Tibial nerve (tissue), 4 donors: ENCODE data around the gene NET1. TPM values are rescaled to one million over a fixed set of nuclear protein-coding genes. Genes with fewer than 3 reads are reported as not detected.
A peak's percentile ranks its signal among the peaks of the same experiment; 100 is the strongest.

Source experiments
- DNase-seq, 2 donors: peaks; one replicate each; pipeline ENCODE4 v3.0.0-alpha.2; 2019; ENCODE audit warnings: low spot score in 2 of 2
- H3K27ac ChIP-seq, 4 donors: fragments of 200-600 bp; sonication (generic) in 3 of 4; one replicate each; pipeline ENCODE4 v1.5.1; 2017 to 2019; ENCODE audit warnings: mild to moderate bottlenecking in 1 of 4
- H3K27me3 ChIP-seq, 2 donors: fragments of 200-600 bp; sonication (generic) in 1 of 2; one replicate each; pipeline versions ENCODE4 v1.5.1 to v1.6.0; 2017 to 2019
- H3K36me3 ChIP-seq, 3 donors: fragments of 200-600 bp; sonication (generic); one replicate each; pipeline ENCODE4 v1.5.1; 2018 to 2019
- H3K4me1 ChIP-seq, 4 donors: fragments of 200-600 bp; sonication (generic) in 3 of 4; one replicate each; pipeline ENCODE4 v1.5.1; 2017 to 2019
- H3K4me3 ChIP-seq, 4 donors: fragments of 200-600 bp; sonication (generic) in 3 of 4; one replicate each; pipeline ENCODE4 v1.5.1; 2017 to 2019; ENCODE audit warnings: mild to moderate bottlenecking in 1 of 4, moderate library complexity in 1 of 4
- H3K9me3 ChIP-seq, 4 donors: fragments of 200-600 bp; sonication (generic) in 3 of 4; one replicate each; pipeline ENCODE4 v1.5.1; 2017 to 2019
- CTCF ChIP-seq, 5 experiments: fragments of 200-600 bp in 3 of 5; fragments of 450-650 bp in 2 of 5; sonication (generic) in 3 of 5; IDR thresholded peaks; one replicate each; pipeline ENCODE4 v1.5.1; 2016 to 2019; ENCODE audit warnings: antibody characterized with exemption in 5 of 5, mild to moderate bottlenecking in 3 of 5, moderate library complexity in 2 of 5
- EP300 ChIP-seq, 2 donors: sonication (generic); formaldehyde crosslinking; IDR thresholded peaks; one replicate each; pipeline ENCODE4 v1.6.1; 2017; ENCODE audit warnings: antibody characterized with exemption in 2 of 2, mild to moderate bottlenecking in 1 of 2
- POLR2A ChIP-seq, 2 donors: fragments of 450-650 bp; IDR thresholded peaks; one replicate each; pipeline ENCODE4 v1.6.1; 2017; ENCODE audit warnings: antibody characterized with exemption in 2 of 2, mild to moderate bottlenecking in 2 of 2, moderate library complexity in 2 of 2
- WGBS, 2 donors: methylation state at CpG; one replicate each; pipeline ENCODE4 v1.1.5; 2018; 5-methylcytosine and 5-hydroxymethylcytosine counted together
- total RNA-seq, 4 donors: library from RNA; depleted of rRNA; stranded (reverse); fragments of >200 nt; gene quantifications; one replicate each; pipeline ENCODE4 v1.1.0, GENCODE V29; 2016

Gene NET1
- total RNA-seq, 4 donors from 2014 or later: 66.0 to 133 (median 91.3) TPM

DNA sequence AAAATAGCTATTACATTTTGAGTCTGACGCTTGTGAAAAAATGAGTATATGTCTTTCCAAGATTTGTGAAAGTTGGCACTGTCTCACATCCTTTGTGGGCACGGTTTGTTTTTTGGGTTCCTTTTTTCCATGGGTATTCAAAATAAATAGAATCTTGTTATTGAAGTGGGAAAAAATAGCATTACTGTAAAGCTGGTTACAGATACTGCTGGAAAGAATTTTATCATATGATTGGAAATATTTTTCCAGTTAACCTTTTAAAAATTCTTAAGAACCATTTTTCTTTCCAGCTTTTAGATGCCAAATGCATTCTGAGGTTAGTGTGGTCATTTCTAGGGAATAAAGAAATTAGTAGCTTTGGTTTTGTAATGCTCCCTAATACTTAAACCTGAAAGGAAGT is 11.4 kb downstream of the NET1 start:
- Histone ChIP-seq H3K4me3 (no peak overlapping the region), H3K9me3 (peaks cover 0 to 2% (median 0%) of the 10 kb centered on the region in 4 donors), H3K36me3 (no peaks in the 10 kb centered on the region), H3K27me3 (no peaks in the 10 kb centered on the region), H3K4me1 (peaks cover 0 to 23% (median 3%) of the 10 kb centered on the region in 4 donors), H3K27ac (no peak overlapping the region)
- 3 to 11% methylated on average over 2 of the region's 2 CpGs for WGBS, 2 donors
- TF ChIP-seq POLR2A (IDR thresholded peaks at IDR 0.05) (no peak), EP300 (IDR thresholded peaks at IDR 0.05) (no peak), CTCF (IDR thresholded peaks at IDR 0.05) (no peak)
- DNase-seq: no peak

- Histone ChIP-seq H3K36me3 (no peaks in the 10 kb centered on the region), H3K4me1 (peaks cover 0 to 23% (median 3%) of the 10 kb centered on the region in 4 donors)
Observed at GRCh38 chr10:5424751-5425150, 12.4 kb downstream of the NET1 start.

DNA sequence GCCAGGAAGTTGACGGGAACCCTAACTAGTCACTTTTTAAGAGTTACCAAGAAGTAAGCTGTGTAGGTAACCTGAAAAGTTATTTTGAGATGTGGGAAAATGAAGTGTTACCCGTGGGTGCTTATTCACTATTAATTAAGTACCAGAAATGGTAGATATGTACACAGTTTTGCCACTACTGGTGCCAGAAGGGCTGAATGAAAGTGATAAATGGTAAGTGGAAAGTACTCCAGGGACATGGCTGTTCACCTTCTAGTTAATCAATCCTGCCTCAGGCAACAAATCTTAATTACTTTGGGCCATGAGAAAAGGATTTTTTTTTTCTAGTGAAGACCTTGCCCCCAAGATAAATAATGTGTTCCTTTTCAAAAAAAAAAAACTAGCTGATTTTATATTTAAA is 15.8 kb downstream of the NET1 start:
- DNase-seq: no peak
- Histone ChIP-seq H3K4me3 (no peak overlapping the region), H3K27ac (no peak overlapping the region), H3K9me3 (peaks cover 0 to 4% (median 0%) of the 10 kb centered on the region in 4 donors), H3K4me1 (peaks cover 0 to 21% (median 3%) of the 10 kb centered on the region in 4 donors), H3K36me3 (peaks cover 0 to 11% (median 0%) of the 10 kb centered on the region in 3 donors), H3K27me3 (no peaks in the 10 kb centered on the region)
- TF ChIP-seq CTCF (IDR thresholded peaks at IDR 0.05) (no peak), POLR2A (IDR thresholded peaks at IDR 0.05) (no peak), EP300 (IDR thresholded peaks at IDR 0.05) (no peak)
- WGBS, 2 donors: 68% methylated on average over 2 of the region's 2 CpGs

More at GRCh38 chr10:5424751-5425150, 12.4 kb downstream of the NET1 start:
- 54 to 55% methylated on average over 4 of the region's 4 CpGs for WGBS, 2 donors
- Histone ChIP-seq H3K27me3 (no peaks in the 10 kb centered on the region), H3K27ac (peak overlapping the region in 1 of 4 donors; percentile 8), H3K9me3 (no peaks in the 10 kb centered on the region), H3K4me3 (no peak overlapping the region)
- no peak for TF ChIP-seq EP300 (IDR thresholded peaks at IDR 0.05)
- DNase-seq: no peak

DNA sequence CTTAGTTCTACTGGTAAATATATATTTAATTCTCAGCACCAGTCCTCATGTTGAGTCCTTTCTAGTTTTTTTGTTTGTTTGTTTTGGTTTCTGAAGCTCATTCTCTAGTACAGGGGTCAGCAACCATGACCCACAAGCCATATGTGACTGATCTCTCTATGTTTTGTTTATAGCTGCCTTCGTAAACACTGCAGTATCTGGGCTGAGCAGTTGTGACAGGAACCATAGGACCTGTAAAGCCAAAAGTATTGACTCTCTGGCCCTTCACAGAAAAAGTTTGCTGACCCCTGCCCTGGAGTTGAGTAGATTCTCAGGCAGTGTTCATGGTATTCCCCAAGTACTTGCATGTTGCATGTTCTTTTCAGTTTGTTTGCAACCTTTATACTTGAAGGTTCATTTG is 20.8 kb downstream of the NET1 start:
- H3K27ac ChIP-seq: no peak overlapping the region
- DNase-seq: no peak
- peaks cover 0 to 4% (median 0%) of the 10 kb centered on the region in 4 donors for H3K9me3 ChIP-seq
- no peaks in the 10 kb centered on the region for H3K27me3 ChIP-seq
- H3K4me1 ChIP-seq: no peaks in the 10 kb centered on the region
- H3K36me3 ChIP-seq: peaks cover 0 to 11% (median 0%) of the 10 kb centered on the region in 3 donors
- WGBS, 2 donors: 72% methylated on average over 1 of the region's 1 CpG
- TF ChIP-seq CTCF (IDR thresholded peaks at IDR 0.05) (no peak), EP300 (IDR thresholded peaks at IDR 0.05) (no peak)
- H3K4me3 ChIP-seq: no peak overlapping the region

DNA sequence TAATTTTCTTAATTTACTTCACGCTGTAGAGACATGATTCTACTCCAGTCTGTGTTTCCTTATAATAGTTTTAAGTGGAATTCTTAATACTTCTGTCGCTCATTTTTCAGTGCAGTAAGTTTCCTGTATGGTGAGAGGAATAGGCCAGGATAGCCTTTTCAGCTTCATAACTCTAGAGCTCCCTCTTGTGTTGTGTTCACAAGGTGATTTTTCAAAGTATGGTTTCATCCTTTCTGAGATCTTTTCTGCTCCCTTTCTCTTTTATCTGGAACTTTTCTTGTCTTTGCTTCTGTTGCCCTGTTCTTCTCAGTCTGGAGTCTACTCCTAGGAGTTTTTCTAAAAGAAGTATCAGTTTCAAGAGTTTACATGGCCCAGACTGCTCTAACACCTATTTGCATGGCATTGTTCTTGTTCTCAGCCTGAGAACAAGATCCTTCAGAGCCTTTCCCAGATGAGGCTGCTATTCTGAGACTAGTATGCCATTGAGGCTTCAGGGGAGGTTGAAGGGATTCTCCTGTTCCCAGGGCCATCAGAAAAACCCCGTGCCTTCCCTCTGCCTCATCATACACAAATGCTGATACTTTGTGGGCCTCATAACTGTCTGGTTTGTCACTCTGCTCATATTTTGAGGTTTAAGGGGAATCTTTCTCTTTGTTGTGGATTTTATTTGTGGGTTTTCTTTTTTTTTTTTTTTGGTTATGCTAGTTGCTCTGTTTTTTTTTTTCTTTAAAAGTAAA is 21.8 kb downstream of the NET1 start:
- H3K36me3 ChIP-seq: peaks cover 0 to 11% (median 0%) of the 10 kb centered on the region in 3 donors
- H3K27ac ChIP-seq: no peak overlapping the region
- H3K9me3 ChIP-seq: peaks cover 0 to 4% (median 0%) of the 10 kb centered on the region in 4 donors
- DNase-seq: no peak
- no peaks in the 10 kb centered on the region for H3K4me1 ChIP-seq
- peak; percentile 32 to 60 (median 51) for TF ChIP-seq CTCF (IDR thresholded peaks at IDR 0.05)
- TF ChIP-seq EP300 (IDR thresholded peaks at IDR 0.05): no peak
- H3K4me3 ChIP-seq: no peak overlapping the region
- WGBS, 2 donors: 52 to 54% methylated on average over 3 of the region's 3 CpGs
- no peaks in the 10 kb centered on the region for H3K27me3 ChIP-seq
